HepG2 (cell line): ENCODE measurements around the gene ELOVL7.

Source experiments
- CBX5 ChIP-seq: sonication (generic); formaldehyde crosslinking; IDR thresholded peaks from 2 replicates; pipeline ENCODE4 v1.4.0; 2020; ENCODE audit warnings: missing genetic modification reagents, borderline replicate concordance
- CTCF ChIP-seq: sonication (generic); formaldehyde crosslinking; IDR thresholded peaks from 2 replicates; pipeline ENCODE4 v1.5.0; 2020; ENCODE audit warnings: mild to moderate bottlenecking, missing genetic modification reagents, moderate library complexity
- JUNB ChIP-seq: sonication (generic); formaldehyde crosslinking; IDR thresholded peaks from 2 replicates; pipeline ENCODE4 v1.8.0; 2022; ENCODE audit warnings: missing genetic modification reagents, mild to moderate bottlenecking, borderline replicate concordance
- NFIC ChIP-seq: IDR thresholded peaks from 2 replicates; pipeline ENCODE4 v1.6.1; 2012; ENCODE audit warnings: mild to moderate bottlenecking, low read length, inconsistent platforms
- NR2C2 ChIP-seq: sonication (generic); formaldehyde crosslinking; IDR thresholded peaks from 2 replicates; pipeline ENCODE4 v1.4.0; 2020; ENCODE audit warnings: missing genetic modification reagents, mild to moderate bottlenecking, moderate library complexity, borderline replicate concordance
- POLR2AphosphoS5 ChIP-seq: IDR thresholded peaks from 2 replicates; pipeline ENCODE4 v1.6.1; 2012; ENCODE audit warnings: low read depth, low read length
- RAD21 ChIP-seq: fragments of 450-650 bp; formaldehyde crosslinking; IDR thresholded peaks from 2 replicates; pipeline ENCODE4 v1.5.0; 2020; ENCODE audit warnings: mild to moderate bottlenecking
- SRF ChIP-seq: IDR thresholded peaks from 2 replicates; pipeline ENCODE4 v1.6.1; 2011; ENCODE audit warnings: mild to moderate bottlenecking, low read depth, low read length, moderate library complexity
- TBP ChIP-seq: sonication (generic); formaldehyde crosslinking; IDR thresholded peaks from 2 replicates; pipeline ENCODE4 v1.5.0; 2020; ENCODE audit warnings: missing genetic modification reagents
- ZKSCAN5 ChIP-seq: sonication (generic); formaldehyde crosslinking; IDR thresholded peaks from 2 replicates; pipeline ENCODE4 v1.5.1; 2020; ENCODE audit warnings: mild to moderate bottlenecking, missing genetic modification reagents

GRCh38 chr5:60846298-60846697, 2.2 kb upstream of the ELOVL7 start:
- TF ChIP-seq ZKSCAN5 (CRISPR knock-in tag) = no peak
- no peak for TF ChIP-seq NFIC
- TF ChIP-seq TBP (CRISPR knock-in tag) = no peak
- no peak for TF ChIP-seq CTCF (CRISPR knock-in tag)
- TF ChIP-seq SRF = no peak
- TF ChIP-seq NR2C2 = no peak
- TF ChIP-seq JUNB (CRISPR knock-in tag) = no peak
- TF ChIP-seq RAD21 (CRISPR knock-in tag) = no peak
- no peak for TF ChIP-seq POLR2AphosphoS5
- TF ChIP-seq CBX5 (CRISPR knock-in tag) = no peak
